Brain microvascular endothelial cell (primary cell): Measurements from ENCODE around the gene OLFM2.
"Not testable (repeated sequence)": the region's sequence is repeated elsewhere in the genome, so short reads cannot be mapped to it uniquely, and the experiment has no call there.

Source experiments
- DNase-seq: peaks from one replicate; pipeline ENCODE4 v3.0.0-alpha.2; 2020
- H3K27ac ChIP-seq: fragments of 250-450 bp; sonication (Bioruptor Pico); 2 replicates; pipeline ENCODE4 v1.5.1; 2020; ENCODE audit warnings: mild to moderate bottlenecking, moderate library complexity
- H3K27me3 ChIP-seq: fragments of 250-450 bp; sonication (Bioruptor Pico); replicated peaks from 2 replicates; pipeline ENCODE4 v1.5.1; 2020; ENCODE audit warnings: mild to moderate bottlenecking
- H3K36me3 ChIP-seq: fragments of 250-450 bp; sonication (Bioruptor Pico); replicated peaks from 2 replicates; pipeline ENCODE4 v1.5.1; 2020; ENCODE audit warnings: mild to moderate bottlenecking
- H3K4me3 ChIP-seq: 2 replicates; pipeline ENCODE4 v1.5.1; 2011; ENCODE audit warnings: low read depth, mild to moderate bottlenecking, control low read depth, low read length, moderate library complexity
- CTCF ChIP-seq: IDR thresholded peaks from 2 replicates; pipeline ENCODE4 v1.5.1; 2011; ENCODE audit warnings: low read depth, mild to moderate bottlenecking, moderate library complexity, low read length, control low read depth, inconsistent platforms; ENCODE audit errors: missing control alignments
- in situ Hi-C: cut with HindIII; loops from 2 replicates; pipeline ENCODE4 v1.10.0; 2017; ENCODE audit warnings: low sequenced_read_pairs, low pct_ligation_motif_present

The OLFM2 gene

GRCh38 chr19:9934132-9934950 lies 2.0 kb downstream of the OLFM2 start:
- peak; percentile 94 for TF ChIP-seq CTCF
- DNase-seq, result peak; percentile 72
- H3K27me3 ChIP-seq, result no peaks in the 10 kb centered on the region
- peak overlapping the region; percentile 6 for H3K27ac ChIP-seq
- no peak overlapping the region for H3K4me3 ChIP-seq
- no peaks in the 10 kb centered on the region for H3K36me3 ChIP-seq
- in situ Hi-C loops, result no loop called here

GRCh38 chr19:9932835-9933234 lies 3.5 kb downstream of the OLFM2 start:
- no peak overlapping the region for H3K4me3 ChIP-seq
- no peaks in the 10 kb centered on the region for H3K36me3 ChIP-seq
- H3K27me3 ChIP-seq, result no peaks in the 10 kb centered on the region
- no peak for DNase-seq
- in situ Hi-C loops, result no loop called here
- TF ChIP-seq CTCF, result no peak
- H3K27ac ChIP-seq, result no peak overlapping the region

- no peak for DNase-seq
- in situ Hi-C loops, result no loop called here
- H3K27me3 ChIP-seq, result no peaks in the 10 kb centered on the region
These were observed 4.7 kb downstream of the OLFM2 start for GRCh38 chr19:9931629-9932028.

GRCh38 chr19:9923440-9923839 lies 12.9 kb downstream of the OLFM2 start:
- DNase-seq, result no peak
- no peaks in the 10 kb centered on the region for H3K36me3 ChIP-seq
- no peaks in the 10 kb centered on the region for H3K27me3 ChIP-seq
- no peak overlapping the region for H3K27ac ChIP-seq
- TF ChIP-seq CTCF, result no peak
- no peak overlapping the region for H3K4me3 ChIP-seq
- in situ Hi-C loops, result no loop called here

More at GRCh38 chr19:9931629-9932028, 4.7 kb downstream of the OLFM2 start:
- no peak overlapping the region for H3K4me3 ChIP-seq
- TF ChIP-seq CTCF, result no peak
- H3K27ac ChIP-seq, result no peak overlapping the region
- H3K36me3 ChIP-seq, result no peaks in the 10 kb centered on the region

GRCh38 chr19:9922782-9923379 lies 13.4 kb downstream of the OLFM2 start:
- H3K27ac ChIP-seq, in situ Hi-C loops: not testable (repeated sequence)

GRCh38 chr19:9917321-9917720 lies 19.0 kb downstream of the OLFM2 start:
- TF ChIP-seq CTCF, result no peak
- in situ Hi-C loops, result no loop called here
- Histone ChIP-seq H3K27me3 (peaks cover 5% of the 10 kb centered on the region), H3K4me3 (no peak overlapping the region), H3K36me3 (no peaks in the 10 kb centered on the region), H3K27ac (no peak overlapping the region)
- peak; percentile 66 for DNase-seq

More at GRCh38 chr19:9922782-9923379, 13.4 kb downstream of the OLFM2 start:
- not testable (repeated sequence) for H3K4me3 ChIP-seq, DNase-seq, H3K27me3 ChIP-seq, H3K36me3 ChIP-seq
